ENCODE measurements around the gene SLC27A4.

GRCh38 chr9:128396970-128397613, 56.8 kb downstream of the SLC27A4 start:
- TF ChIP-seq POLR2A (IDR thresholded peaks at IDR 0.05; ENCODE audit: low read length), result no peak
- TF ChIP-seq GATA1 (IDR thresholded peaks at IDR 0.05; ENCODE audit: low read depth, low read length), result no peak

Data from erythroblast (primary cell).